HG03457 (cell line): ENCODE data around the gene SLC10A3.

ENCODE experiments used
- ATAC-seq: cut with Tn5 transposase; IDR thresholded peaks from one replicate; pipeline ENCODE4 v1.9.1; 2021; ENCODE audit warnings: moderate number of reproducible peaks; ENCODE audit not compliant: unreplicated experiment

SLC10A3 gene

GRCh38 chrX:154466036-154466435 lies 24.4 kb downstream of the SLC10A3 start:
- ATAC-seq, result no peak

GRCh38 chrX:154465601-154466000 lies 24.8 kb downstream of the SLC10A3 start:
- ATAC-seq, result no peak

- no peak for ATAC-seq
Observed at GRCh38 chrX:154464806-154465365, 25.5 kb downstream of the SLC10A3 start.

GRCh38 chrX:154463611-154464220 lies 26.7 kb downstream of the SLC10A3 start:
- ATAC-seq, result no peak

- ATAC-seq, result no peak
Observed at GRCh38 chrX:154462396-154462795, 28.0 kb downstream of the SLC10A3 start.

- no peak for ATAC-seq
Observed at GRCh38 chrX:154460326-154460725, 30.1 kb downstream of the SLC10A3 start.

GRCh38 chrX:154459832-154460231 lies 30.6 kb downstream of the SLC10A3 start:
- no peak for ATAC-seq

- ATAC-seq, result no peak
Observed at GRCh38 chrX:154458954-154459778, 31.3 kb downstream of the SLC10A3 start.

GRCh38 chrX:154458116-154458953 lies 32.1 kb downstream of the SLC10A3 start, which contains the start of gene PLXNA3:
Gene PLXNA3, plus strand, starts transcription at chrX:154458281. Its CDS starts 1,903 bp downstream, at chrX:154460184.
- ATAC-seq, result no peak

- ATAC-seq, result no peak
Observed at GRCh38 chrX:154457491-154458115, 32.8 kb downstream of the SLC10A3 start.

- no peak for ATAC-seq
Observed at GRCh38 chrX:154452823-154453222, 37.6 kb downstream of the SLC10A3 start.

- ATAC-seq, result no peak
Observed at GRCh38 chrX:154450312-154450711, 40.1 kb downstream of the SLC10A3 start.

GRCh38 chrX:154449618-154450017 lies 40.8 kb downstream of the SLC10A3 start:
- ATAC-seq, result no peak

- no peak for ATAC-seq
Observed at GRCh38 chrX:154448484-154448883, 41.9 kb downstream of the SLC10A3 start.

- no peak for ATAC-seq
Observed at GRCh38 chrX:154446430-154446829, 44.0 kb downstream of the SLC10A3 start.

- no peak for ATAC-seq
Observed at GRCh38 chrX:154445776-154446175, 44.7 kb downstream of the SLC10A3 start.

GRCh38 chrX:154444755-154445246 lies 45.6 kb downstream of the SLC10A3 start:
- no peak for ATAC-seq

- peak; percentile 77 for ATAC-seq
Observed at GRCh38 chrX:154443992-154444754, 46.3 kb downstream of the SLC10A3 start, which contains the start of gene FAM50A. Gene FAM50A, plus strand, starts transcription at chrX:154444141. Its CDS starts 95 bp downstream, at chrX:154444236.

- ATAC-seq, result no peak
Observed at GRCh38 chrX:154443479-154443910, 46.9 kb downstream of the SLC10A3 start.
